HepG2 (cell line): ENCODE results near the gene GDA.

Experiments
- CBX5 ChIP-seq: sonication (generic); formaldehyde crosslinking; IDR thresholded peaks from 2 replicates; pipeline ENCODE4 v1.4.0; 2020; ENCODE audit warnings: missing genetic modification reagents, borderline replicate concordance
- CHD4 ChIP-seq: fragments of 200-600 bp; sonication (generic); IDR thresholded peaks from 2 replicates; pipeline ENCODE4 v1.7.0; 2017; ENCODE audit warnings: mild to moderate bottlenecking, low read length, borderline replicate concordance
- CREB1 ChIP-seq, 2 experiments: fragments of 450-650 bp in 1 of 2; IDR thresholded peaks; 2 replicates each; pipeline ENCODE4 v1.6.1; 2016 to 2017; ENCODE audit warnings: control low read depth in 1 of 2, mild to moderate bottlenecking in 1 of 2, missing compliant biosample characterization in 1 of 2, missing genetic modification characterization in 1 of 2
- DR1 ChIP-seq: sonication (generic); formaldehyde crosslinking; IDR thresholded peaks from 2 replicates; pipeline ENCODE4 v1.8.0; 2021; ENCODE audit warnings: mild to moderate bottlenecking, missing genetic modification reagents, inconsistent platforms
- HMG20A ChIP-seq: IDR thresholded peaks from 2 replicates; pipeline ENCODE4 v1.6.1; 2016; ENCODE audit warnings: borderline replicate concordance
- RAD51 ChIP-seq: fragments of 450-650 bp; IDR thresholded peaks from 2 replicates; pipeline ENCODE4 v1.6.1; 2016; ENCODE audit warnings: borderline replicate concordance
- ZFP62 ChIP-seq: sonication (generic); formaldehyde crosslinking; IDR thresholded peaks from 2 replicates; pipeline ENCODE4 v1.4.0; 2020; ENCODE audit warnings: missing genetic modification reagents
- ZNF264 ChIP-seq: sonication (generic); formaldehyde crosslinking; IDR thresholded peaks from 2 replicates; pipeline ENCODE4 v1.4.0; 2020; ENCODE audit warnings: missing genetic modification reagents
- TF ChIP-seq, protein P1 (sequence below): sonication (generic); formaldehyde crosslinking; IDR thresholded peaks from 2 replicates; pipeline ENCODE4 v1.4.0; 2020; ENCODE audit warnings: missing genetic modification reagents
- TF ChIP-seq, protein P2 (sequence below): sonication (generic); formaldehyde crosslinking; IDR thresholded peaks from 2 replicates; pipeline ENCODE4 v1.5.0; 2020; ENCODE audit warnings: mild to moderate bottlenecking, missing genetic modification reagents, moderate library complexity

DNA sequence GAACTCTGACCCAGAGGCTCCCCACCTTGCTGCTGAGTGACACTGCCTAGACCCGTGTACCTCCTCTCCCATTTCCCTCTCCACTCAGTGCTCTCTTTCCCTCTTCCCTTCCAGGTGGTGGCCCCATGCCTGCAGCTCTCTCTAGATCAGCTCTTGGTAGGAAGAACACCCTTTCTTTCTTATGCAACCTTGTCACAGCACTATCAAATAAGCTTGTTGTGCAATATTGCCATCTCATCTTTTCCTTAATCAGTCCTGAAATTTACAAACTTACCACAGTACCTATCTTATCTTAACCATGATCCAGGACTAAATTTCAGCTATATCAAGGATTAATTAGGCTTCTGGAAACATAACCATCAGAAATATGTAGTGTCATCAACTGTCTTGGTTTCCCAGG is 127.2 kb downstream of the GDA start:
- TF ChIP-seq ZFP62 (no peak), CREB1 (IDR thresholded peaks at IDR 0.05) (no peak), CREB1 (CRISPR knock-in tag; IDR thresholded peaks at IDR 0.05) (no peak), HMG20A (CRISPR knock-in tag) (no peak), RAD51 (no peak), CBX5 (CRISPR knock-in tag) (no peak), CHD4 (no peak), ZNF264 (CRISPR knock-in tag) (no peak), DR1 (no peak)
- TF ChIP-seq, protein P1, sequence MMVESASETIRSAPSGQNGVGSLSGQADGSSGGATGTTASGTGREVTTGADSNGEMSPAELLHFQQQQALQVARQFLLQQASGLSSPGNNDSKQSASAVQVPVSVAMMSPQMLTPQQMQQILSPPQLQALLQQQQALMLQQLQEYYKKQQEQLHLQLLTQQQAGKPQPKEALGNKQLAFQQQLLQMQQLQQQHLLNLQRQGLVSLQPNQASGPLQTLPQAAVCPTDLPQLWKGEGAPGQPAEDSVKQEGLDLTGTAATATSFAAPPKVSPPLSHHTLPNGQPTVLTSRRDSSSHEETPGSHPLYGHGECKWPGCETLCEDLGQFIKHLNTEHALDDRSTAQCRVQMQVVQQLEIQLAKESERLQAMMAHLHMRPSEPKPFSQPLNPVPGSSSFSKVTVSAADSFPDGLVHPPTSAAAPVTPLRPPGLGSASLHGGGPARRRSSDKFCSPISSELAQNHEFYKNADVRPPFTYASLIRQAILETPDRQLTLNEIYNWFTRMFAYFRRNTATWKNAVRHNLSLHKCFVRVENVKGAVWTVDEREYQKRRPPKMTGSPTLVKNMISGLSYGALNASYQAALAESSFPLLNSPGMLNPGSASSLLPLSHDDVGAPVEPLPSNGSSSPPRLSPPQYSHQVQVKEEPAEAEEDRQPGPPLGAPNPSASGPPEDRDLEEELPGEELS (CRISPR knock-in tag), result no peak
- TF ChIP-seq, protein P2, sequence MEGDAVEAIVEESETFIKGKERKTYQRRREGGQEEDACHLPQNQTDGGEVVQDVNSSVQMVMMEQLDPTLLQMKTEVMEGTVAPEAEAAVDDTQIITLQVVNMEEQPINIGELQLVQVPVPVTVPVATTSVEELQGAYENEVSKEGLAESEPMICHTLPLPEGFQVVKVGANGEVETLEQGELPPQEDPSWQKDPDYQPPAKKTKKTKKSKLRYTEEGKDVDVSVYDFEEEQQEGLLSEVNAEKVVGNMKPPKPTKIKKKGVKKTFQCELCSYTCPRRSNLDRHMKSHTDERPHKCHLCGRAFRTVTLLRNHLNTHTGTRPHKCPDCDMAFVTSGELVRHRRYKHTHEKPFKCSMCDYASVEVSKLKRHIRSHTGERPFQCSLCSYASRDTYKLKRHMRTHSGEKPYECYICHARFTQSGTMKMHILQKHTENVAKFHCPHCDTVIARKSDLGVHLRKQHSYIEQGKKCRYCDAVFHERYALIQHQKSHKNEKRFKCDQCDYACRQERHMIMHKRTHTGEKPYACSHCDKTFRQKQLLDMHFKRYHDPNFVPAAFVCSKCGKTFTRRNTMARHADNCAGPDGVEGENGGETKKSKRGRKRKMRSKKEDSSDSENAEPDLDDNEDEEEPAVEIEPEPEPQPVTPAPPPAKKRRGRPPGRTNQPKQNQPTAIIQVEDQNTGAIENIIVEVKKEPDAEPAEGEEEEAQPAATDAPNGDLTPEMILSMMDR (CRISPR knock-in tag), result no peak
